ENCODE results near the gene DSG4. TPM values are rescaled to one million over a fixed set of nuclear protein-coding genes. Genes with fewer than 3 reads are reported as not detected.

The DSG4 gene
- total and polyA plus RNA-seq, 11 donors, result not detected

GRCh38 chr18:31356025-31356424, 20.6 kb upstream of the DSG4 start:
- Histone ChIP-seq H3K4me3 (no peak overlapping the region), H3K27ac (no peak overlapping the region), H3K27me3 (no peaks in the 10 kb centered on the region), H3K4me1 (no peaks in the 10 kb centered on the region), H3K9me3 (peaks cover 0 to under 1% (median 0%) of the 10 kb centered on the region in 12 donors), H3K36me3 (no peaks in the 10 kb centered on the region)
- no peak for DNase-seq
- no peak for ATAC-seq
- TF ChIP-seq POLR2A (IDR thresholded peaks at IDR 0.05) (no peak), CTCF (IDR thresholded peaks at IDR 0.05) (no peak)
- intact Hi-C loops (cut with DNase I), result no loop called here
- 81 to 88% (median 83%) methylated on average over 5 of the region's 5 CpGs for WGBS, 4 donors

- no peak for TF ChIP-seq CTCF (IDR thresholded peaks at IDR 0.05)
- no peak for TF ChIP-seq POLR2A (IDR thresholded peaks at IDR 0.05)
- ATAC-seq, result no peak
- DNase-seq, result no peak
- no peaks in the 10 kb centered on the region for H3K4me1 ChIP-seq
- intact Hi-C loops (cut with DNase I), result no loop called here
- WGBS, 4 donors, result 94 to 99% (median 95%) methylated on average over 4 of the region's 4 CpGs
- H3K27ac ChIP-seq, result no peak overlapping the region
- no peaks in the 10 kb centered on the region for H3K36me3 ChIP-seq
- peaks cover 0 to 10% (median 0%) of the 10 kb centered on the region in 12 donors for H3K9me3 ChIP-seq
- no peak overlapping the region for H3K4me3 ChIP-seq
- no peaks in the 10 kb centered on the region for H3K27me3 ChIP-seq
Measured at GRCh38 chr18:31364190-31364589, 12.4 kb upstream of the DSG4 start.

- Histone ChIP-seq H3K9me3 (no peaks in the 10 kb centered on the region), H3K27me3 (no peaks in the 10 kb centered on the region), H3K4me3 (no peak overlapping the region), H3K27ac (no peak overlapping the region), H3K4me1 (no peaks in the 10 kb centered on the region), H3K36me3 (no peaks in the 10 kb centered on the region)
- intact Hi-C loops (cut with DNase I), result no loop called here
- DNase-seq, result no peak
- ATAC-seq, result no peak
- TF ChIP-seq CTCF (IDR thresholded peaks at IDR 0.05) (no peak), POLR2A (IDR thresholded peaks at IDR 0.05) (no peak)
Measured at GRCh38 chr18:31369478-31369877, 7.1 kb upstream of the DSG4 start.

GRCh38 chr18:31371989-31372388, 4.6 kb upstream of the DSG4 start:
- no peaks in the 10 kb centered on the region for H3K27me3 ChIP-seq
- intact Hi-C loops (cut with DNase I), result loop anchor here in 1 of 10 donors (10.0 kb wide), 1 partner anchor 67 kb away; no protein-coding TSS in a partner anchor
- H3K27ac ChIP-seq, result no peak overlapping the region
- H3K4me1 ChIP-seq, result no peaks in the 10 kb centered on the region
- H3K36me3 ChIP-seq, result no peaks in the 10 kb centered on the region
- no peak overlapping the region for H3K4me3 ChIP-seq
- no peak for DNase-seq
- TF ChIP-seq CTCF (IDR thresholded peaks at IDR 0.05) (no peak), POLR2A (IDR thresholded peaks at IDR 0.05) (no peak)
- no peaks in the 10 kb centered on the region for H3K9me3 ChIP-seq
- no peak for ATAC-seq
